A549 (cell line): ENCODE results near the gene FAM221B. TPM values are rescaled to one million over a fixed set of nuclear protein-coding genes. Genes with fewer than 3 reads are reported as not detected.

ENCODE experiments used
- ATAC-seq, 2 experiments: fragments of 200-7000 bp in 1 of 2; fragments of >200 bp in 1 of 2; cut with Nextera tagmentation in 1 of 2; cut with Tn5 transposase in 1 of 2; 3 replicates each; pipeline versions ENCODE4 v1.8.0 to v1.9.1; 2018 to 2020; ENCODE audit warnings: mild to moderate bottlenecking in 1 of 2, moderate library complexity in 1 of 2
- CTCF ChIA-PET: fragments of 300-600 bp; sonication (Branson Sonifier 250); formaldehyde crosslinking; extraction: SDS; loops from one replicate; lab custom pipeline; 2021; ENCODE audit warnings: antibody characterized with exemption, inconsistent platforms; lab: Yijun Ruan, JAX
- POLR2A ChIA-PET: fragments of 350-600 bp; formaldehyde crosslinking; extraction: SDS; loops from one replicate; lab custom pipeline; 2021; ENCODE audit warnings: antibody characterized with exemption, inconsistent platforms; lab: Yijun Ruan, JAX
- DNase-seq, 2 experiments: peaks; one replicate each; pipeline versions ENCODE4 v3.0.0 to v3.0.0-alpha.2; 2011 to 2016; ENCODE audit warnings: low read depth in 1 of 2, low spot score in 1 of 2
- FAIRE-seq: peaks from 2 replicates; lab custom pipeline; 2011; peaks lifted over from hg19 to GRCh38; lab: Jason Lieb, UNC
- H3K27ac ChIP-seq, 2 experiments: fragments of >200 bp; sonication (Bioruptor Twin); formaldehyde crosslinking; 3 replicates each; pipeline ENCODE4 v1.5.1; 2016 to 2017
- H3K4me1 ChIP-seq: fragments of >200 bp; sonication (Bioruptor Twin); formaldehyde crosslinking; 3 replicates; pipeline ENCODE4 v1.6.1; 2016
- H3K4me2 ChIP-seq: fragments of >200 bp; sonication (Bioruptor Twin); formaldehyde crosslinking; 3 replicates; pipeline ENCODE4 v1.6.1; 2016
- H3K4me3 ChIP-seq: fragments of >200 bp; sonication (Bioruptor Twin); formaldehyde crosslinking; 3 replicates; pipeline ENCODE4 v1.5.1; 2016
- H3K9me3 ChIP-seq: fragments of >200 bp; sonication (Bioruptor Twin); formaldehyde crosslinking; 3 replicates; pipeline ENCODE4 v1.6.1; 2016
- ATOH8 ChIP-seq: fragments of 250-450 bp; sonication (Bioruptor Pico); IDR thresholded peaks from 2 replicates; pipeline ENCODE4 v1.5.0; 2020; ENCODE audit warnings: low read depth, mild to moderate bottlenecking, moderate library complexity
- BCL3 ChIP-seq: fragments of >200 bp; sonication (Bioruptor Twin); formaldehyde crosslinking; IDR thresholded peaks from 3 replicates; pipeline ENCODE4 v1.6.1; 2016
- BHLHE40 ChIP-seq: IDR thresholded peaks from 2 replicates; pipeline ENCODE4 v1.6.1; 2012; ENCODE audit warnings: low read depth, low read length, inconsistent platforms
- CHD2 ChIP-seq: fragments of 150-350 bp; IDR thresholded peaks from 2 replicates; pipeline ENCODE4 v1.6.1; 2014; ENCODE audit warnings: low read length; ENCODE audit not compliant: partially characterized antibody
- E2F6 ChIP-seq: IDR thresholded peaks from 2 replicates; pipeline ENCODE4 v1.6.1; 2012; ENCODE audit warnings: low read depth, borderline replicate concordance
- FOSL2 ChIP-seq, 2 experiments: fragments of 450-650 bp in 1 of 2; fragments of >200 bp in 1 of 2; sonication (Bioruptor Twin) in 1 of 2; formaldehyde crosslinking; IDR thresholded peaks; 2 replicates each; pipeline versions ENCODE4 v1.5.0 to v1.6.1; 2016 to 2020; ENCODE audit warnings: mild to moderate bottlenecking in 1 of 2, moderate library complexity in 1 of 2
- GATA3 ChIP-seq: IDR thresholded peaks from 2 replicates; pipeline ENCODE4 v1.6.1; 2012; ENCODE audit warnings: borderline replicate concordance
- HOXA7 ChIP-seq: fragments of 250-450 bp; sonication (Bioruptor Pico); IDR thresholded peaks from 2 replicates; pipeline ENCODE4 v1.5.0; 2020; ENCODE audit warnings: mild to moderate bottlenecking, moderate library complexity
- JUN ChIP-seq, 2 experiments: fragments of >200 bp; sonication (Bioruptor Twin); formaldehyde crosslinking; IDR thresholded peaks; 2 replicates in 1 of 2; 3 replicates in 1 of 2; pipeline ENCODE4 v1.6.1; 2016 to 2017
- KDM5A ChIP-seq: fragments of 200-600 bp; sonication (generic); IDR thresholded peaks from 2 replicates; pipeline ENCODE4 v1.6.1; 2016; ENCODE audit warnings: antibody characterized with exemption, mild to moderate bottlenecking
- MAFK ChIP-seq: fragments of 450-650 bp; IDR thresholded peaks from 2 replicates; pipeline ENCODE4 v1.6.1; 2014; ENCODE audit not compliant: partially characterized antibody
- MAX ChIP-seq: IDR thresholded peaks from 2 replicates; pipeline ENCODE4 v1.6.1; 2012
- NFE2L2 ChIP-seq: fragments of 150-350 bp; conservative IDR thresholded peaks from 2 replicates; pipeline ENCODE4 v1.6.1; 2014; ENCODE audit warnings: low read length
- NR3C1 ChIP-seq: fragments of >200 bp; sonication (Bioruptor Twin); formaldehyde crosslinking; IDR thresholded peaks from 3 replicates; pipeline ENCODE4 v1.6.1; 2017
- PHF8 ChIP-seq: fragments of 200-600 bp; sonication (generic); IDR thresholded peaks from 2 replicates; pipeline ENCODE4 v1.6.1; 2016; ENCODE audit warnings: low read depth, mild to moderate bottlenecking, antibody characterized with exemption, moderate library complexity, borderline replicate concordance
- RAD21 ChIP-seq, 2 experiments: fragments of >200 bp in 1 of 2; sonication (Bioruptor Twin) in 1 of 2; formaldehyde crosslinking in 1 of 2; IDR thresholded peaks in 1 of 2; conservative IDR thresholded peaks in 1 of 2; 2 replicates in 1 of 2; 3 replicates in 1 of 2; pipeline ENCODE4 v1.6.1; 2012 to 2018; ENCODE audit warnings: inconsistent platforms in 1 of 2
- RNF2 ChIP-seq: fragments of 200-600 bp; sonication (generic); IDR thresholded peaks from 2 replicates; pipeline ENCODE4 v1.6.1; 2016; ENCODE audit warnings: low read depth, mild to moderate bottlenecking, antibody characterized with exemption, moderate library complexity, borderline replicate concordance
- TP53 ChIP-seq: fragments of 250-450 bp; sonication (Bioruptor Pico); IDR thresholded peaks from 2 replicates; pipeline ENCODE4 v1.5.0; 2021; ENCODE audit warnings: mild to moderate bottlenecking, moderate library complexity
- USF2 ChIP-seq: fragments of 450-650 bp; IDR thresholded peaks from 2 replicates; pipeline ENCODE4 v1.6.1; 2014; ENCODE audit warnings: antibody characterized with exemption
- ZFP36 ChIP-seq: fragments of 450-650 bp; IDR thresholded peaks from 2 replicates; pipeline ENCODE4 v1.6.1; 2014; ENCODE audit warnings: borderline replicate concordance; ENCODE audit not compliant: partially characterized antibody
- ZNF302 ChIP-seq: fragments of 250-450 bp; sonication (Bioruptor Pico); IDR thresholded peaks from 2 replicates; pipeline ENCODE4 v1.9.0; 2021; ENCODE audit warnings: inconsistent platforms, mild to moderate bottlenecking, moderate library complexity
- WGBS: methylation state at CpG from one replicate; pipeline ENCODE4 v1.1.6; 2017; ENCODE audit errors: missing lambda C conversion rate; 5-methylcytosine and 5-hydroxymethylcytosine counted together
- polyA plus RNA-seq, 4 experiments: library from polyadenylated mRNA; depleted of rRNA in 3 of 4; stranded (reverse); fragments of >200 nt; fragmentation: RNase III in 1 of 4; extraction: RNeasy Plus Mini Kit Qiagen cat#74134 plus additional on column Dnase treatment in 1 of 4; gene quantifications; 2 replicates in 3 of 4; 3 replicates in 1 of 4; pipeline ENCODE4 v1.2.3, GENCODE V29; 2011 to 2017

FAM221B gene
- polyA plus RNA-seq, 2 of the 4 experiments (the other 2 are of a cell fraction): not detected

DNA sequence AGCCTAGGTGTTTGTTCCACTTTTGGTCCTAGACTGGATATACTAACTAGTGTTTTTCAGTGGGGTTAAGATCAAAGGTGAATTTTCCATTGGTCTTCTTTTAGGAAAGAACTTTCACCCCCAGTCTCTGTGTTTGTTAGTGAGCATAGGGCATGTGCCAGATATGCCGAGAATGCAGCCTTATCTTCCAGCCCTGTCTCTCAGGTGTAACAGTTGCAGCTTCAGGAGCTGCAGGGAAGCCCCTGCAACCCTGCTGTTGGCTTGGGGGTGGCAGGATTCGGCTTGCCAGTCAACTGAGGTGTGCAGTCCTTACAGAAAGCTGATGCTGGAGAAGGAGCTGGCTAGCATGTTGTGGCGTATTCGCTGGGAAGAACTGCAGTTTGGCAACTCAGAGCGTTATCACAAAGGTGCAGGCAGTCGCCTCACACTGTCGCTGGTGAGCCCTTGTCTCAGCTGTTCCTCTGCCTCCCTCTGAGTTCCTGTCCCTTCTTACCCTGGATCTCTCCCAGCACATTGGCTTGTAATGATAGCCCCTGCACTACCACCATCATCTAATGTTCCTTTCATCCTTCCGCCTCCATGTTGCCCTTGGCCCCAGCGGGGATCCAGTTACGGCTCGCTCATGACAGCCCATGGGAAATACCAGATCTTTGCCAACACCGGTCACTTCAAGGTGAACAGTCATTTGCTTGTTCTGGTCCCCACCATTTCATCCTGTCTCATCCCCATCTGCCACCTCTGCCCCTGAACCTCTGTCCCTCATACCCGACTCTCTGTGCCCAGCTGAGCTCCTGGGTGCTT, 27.0 kb downstream of the FAM221B start:
- WGBS: 94% methylated on average over 13 of the region's 13 CpGs

GRCh38 chr9:35800530-35800929, 28.0 kb downstream of the FAM221B start:
- POLR2A ChIA-PET: no interaction called here
- FAIRE-seq (no peak), ATAC-seq (no peak), DNase-seq (no peak)
- H3K27ac ChIP-seq: no peak overlapping the region
- H3K9me3 ChIP-seq: no peaks in the 10 kb centered on the region
- TF ChIP-seq ZFP36: no peak
- TF ChIP-seq RNF2: no peak
- no peak for TF ChIP-seq PHF8
- no peak for TF ChIP-seq TP53 (CRISPR knock-in tag)
- no peak for TF ChIP-seq E2F6
- no peak for TF ChIP-seq KDM5A
- TF ChIP-seq MAX: no peak
- H3K4me1 ChIP-seq: peaks cover 25% of the 10 kb centered on the region
- H3K4me3 ChIP-seq: no peak overlapping the region
- H3K4me2 ChIP-seq: no peak overlapping the region
- 79% methylated on average over 7 of the region's 7 CpGs for WGBS
- CTCF ChIA-PET: interaction anchor here (0.8 to 9.8 kb wide), 6 partner anchors 9 to 82 kb away, joined by 3 to 91 read pairs (median 4); partner anchors contain the start of genes HINT2 and SPAG8

More for the DNA sequence above, 27.0 kb downstream of the FAM221B start:
- Histone ChIP-seq H3K4me2 (no peak overlapping the region), H3K4me1 (peaks cover 17% of the 10 kb centered on the region), H3K9me3 (no peaks in the 10 kb centered on the region), H3K4me3 (no peak overlapping the region), H3K27ac (no peak overlapping the region)
- POLR2A ChIA-PET: no interaction called here
- ATAC-seq (no peak), FAIRE-seq (no peak), DNase-seq (no peak)
- CTCF ChIA-PET: interaction anchor here (1.4 to 9.8 kb wide), 5 partner anchors 10 to 81 kb away, joined by 3 to 91 read pairs (median 5); partner anchors contain the start of gene SPAG8
- TF ChIP-seq E2F6 (no peak), ZFP36 (no peak), ZNF302 (CRISPR knock-in tag) (no peak), RAD21 (conservative IDR thresholded peaks at IDR 0.05 in 1 of 2, IDR thresholded peaks at IDR 0.05 in 1 of 2) (no peak), ATOH8 (CRISPR knock-in tag) (no peak), BCL3 (no peak), BHLHE40 (no peak)

DNA sequence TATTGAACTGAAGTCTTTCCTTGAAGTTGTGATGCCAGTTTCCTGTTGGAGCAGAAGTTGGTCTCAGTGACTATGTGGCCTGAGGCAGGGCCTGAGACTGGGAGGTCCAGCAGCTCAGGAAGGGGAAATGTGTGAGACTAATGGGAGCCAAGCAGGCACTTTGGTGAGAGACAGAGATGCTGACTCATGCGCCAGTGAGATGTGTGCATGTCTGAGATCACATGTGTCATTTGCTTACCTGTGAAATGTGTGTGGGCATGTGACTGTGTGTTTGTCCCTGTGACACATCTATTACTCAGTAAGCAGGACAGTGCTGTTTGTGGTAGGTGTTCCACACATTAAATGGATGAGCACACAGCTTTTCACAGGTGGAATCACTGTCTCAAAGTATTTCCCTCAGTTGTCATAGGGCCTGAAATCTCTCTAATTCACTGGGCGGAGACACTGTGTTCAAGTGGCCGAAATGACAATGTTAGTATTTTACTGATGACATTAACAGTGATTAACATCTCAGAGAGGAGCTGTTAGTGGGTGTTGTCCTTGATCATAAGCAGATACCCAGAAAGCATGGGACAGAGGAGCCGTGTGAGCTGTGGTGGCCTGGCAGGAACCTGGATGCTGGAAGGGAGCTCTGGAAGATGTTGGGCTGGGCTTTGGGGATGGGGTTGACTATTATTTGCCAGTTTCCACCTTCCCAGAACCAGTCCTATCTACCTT, 29.7 kb downstream of the FAM221B start:
- peak; percentile 46 to 63; a peak in 5 of 6 replicates for ATAC-seq
- TF ChIP-seq MAFK (peak; percentile 73), USF2 (peak; percentile 68), RNF2 (no peak), FOSL2 (IDR thresholded peaks at IDR 0.05) (no peak), FOSL2 (CRISPR knock-in tag; IDR thresholded peaks at IDR 0.05) (peak; percentile 30; the same call in 1 of the 2 replicates), CHD2 (no peak), JUN (IDR thresholded peaks at IDR 0.05) (no peak), NFE2L2 (peak; percentile 32; the same call in 1 of the 2 replicates), HOXA7 (no peak), GATA3 (no peak), NR3C1 (no peak)
- TF ChIP-seq, all 56 proteins: peak for 4
- DNase-seq: peak in 1 of 2 experiments; percentile 54
- CTCF ChIA-PET: interaction anchor here (0.7 to 9.8 kb wide), 6 partner anchors 10 to 147 kb away, joined by 3 to 91 read pairs (median 4); partner anchors contain the start of gene SPAG8
- Histone ChIP-seq H3K4me2 (peak overlapping the region; percentile 22; the same call in 1 of the 3 replicates), H3K4me1 (peaks cover 33% of the 10 kb centered on the region), H3K4me3 (no peak overlapping the region), H3K9me3 (no peaks in the 10 kb centered on the region), H3K27ac (peak overlapping the region; percentile 8 to 18; a peak in 3 of 6 replicates)
- POLR2A ChIA-PET: interaction anchor here (0.6 to 1.2 kb wide), 3 partner anchors 16 to 945 kb away, joined by 4 to 5 read pairs (median 5); partner anchors contain the start of gene HINT2
- WGBS: 90% methylated on average over 4 of the region's 4 CpGs
- no peak for FAIRE-seq
